Stimulated activated CD4-positive, alpha-beta T cell treated with anti-CD3 and anti-CD28 coated beads, Interleukin-4, amount 100 ng/mL, for 4 hours (primary cell): ENCODE data around the gene C16orf87.
"Not testable (repeated sequence)": the region's sequence is repeated elsewhere in the genome, so short reads cannot be mapped to it uniquely, and the experiment has no call there.

Source experiments
- DNase-seq, 2 experiments: peaks; one replicate each; pipeline ENCODE4 v3.0.0-alpha.2; 2020

C16orf87 gene

GRCh38 chr16:46830902-46831647 is at the start of gene C16orf87:
Gene C16orf87 (minus strand): TSS chr16:46831180. CDS start chr16:46831149, 31 bp downstream.
- peak; percentile 84 to 92 for DNase-seq

- no peak for DNase-seq
Observed at GRCh38 chr16:46875243-46875642, 44.3 kb upstream of the C16orf87 start.

- DNase-seq: no peak
Observed at GRCh38 chr16:46873201-46873600, 42.2 kb upstream of the C16orf87 start.

- no peak for DNase-seq
Observed at GRCh38 chr16:46871597-46871996, 40.6 kb upstream of the C16orf87 start.

GRCh38 chr16:46868891-46869290 is 37.9 kb upstream of the C16orf87 start:
- not testable (repeated sequence) for DNase-seq

GRCh38 chr16:46867486-46867885 is 36.5 kb upstream of the C16orf87 start:
- DNase-seq: not testable (repeated sequence)

- no peak for DNase-seq
Observed at GRCh38 chr16:46866286-46866685, 35.3 kb upstream of the C16orf87 start.

GRCh38 chr16:46862555-46863447 is 31.8 kb upstream of the C16orf87 start:
- no peak for DNase-seq

GRCh38 chr16:46859719-46860152 is 28.8 kb upstream of the C16orf87 start:
- DNase-seq: no peak

GRCh38 chr16:46858151-46858550 is 27.2 kb upstream of the C16orf87 start:
- no peak for DNase-seq

GRCh38 chr16:46857368-46857945 is 26.5 kb upstream of the C16orf87 start:
- no peak for DNase-seq

- DNase-seq: no peak
Observed at GRCh38 chr16:46855389-46855788, 24.4 kb upstream of the C16orf87 start.

- no peak for DNase-seq
Observed at GRCh38 chr16:46854846-46855245, 23.9 kb upstream of the C16orf87 start.

- peak; percentile 50 to 51 for DNase-seq
Observed at GRCh38 chr16:46853713-46854443, 22.9 kb upstream of the C16orf87 start.

GRCh38 chr16:46852130-46852529 is 21.1 kb upstream of the C16orf87 start:
- no peak for DNase-seq

- no peak for DNase-seq
Observed at GRCh38 chr16:46850619-46851555, 19.9 kb upstream of the C16orf87 start.

GRCh38 chr16:46848768-46849764 is 18.1 kb upstream of the C16orf87 start:
- DNase-seq: no peak

GRCh38 chr16:46845952-46846351 is 15.0 kb upstream of the C16orf87 start:
- no peak for DNase-seq

- no peak for DNase-seq
Observed at GRCh38 chr16:46844771-46845170, 13.8 kb upstream of the C16orf87 start.
